NCI-H1092 (cell line): ENCODE results near the gene EXOC4.
"Not testable (repeated sequence)": the region's sequence is repeated elsewhere in the genome, so short reads cannot be mapped to it uniquely, and the experiment has no call there.

ENCODE experiments used
- DNase-seq: peaks from one replicate; lab custom pipeline; 2025; lab: John Stamatoyannopoulos, UW

The EXOC4 gene

GRCh38 chr7:133315332-133316040, 62.6 kb downstream of the EXOC4 start:
- no peak for DNase-seq

- DNase-seq: no peak
Observed at GRCh38 chr7:133319842-133320241, 67.0 kb downstream of the EXOC4 start.

GRCh38 chr7:133320891-133321290, 68.0 kb downstream of the EXOC4 start:
- no peak for DNase-seq

- DNase-seq: not testable (repeated sequence)
Observed at GRCh38 chr7:133321366-133321765, 68.5 kb downstream of the EXOC4 start.

GRCh38 chr7:133326745-133327144, 73.9 kb downstream of the EXOC4 start:
- not testable (repeated sequence) for DNase-seq

- DNase-seq: not testable (repeated sequence)
Observed at GRCh38 chr7:133328021-133328420, 75.1 kb downstream of the EXOC4 start.

GRCh38 chr7:133330085-133330484, 77.2 kb downstream of the EXOC4 start:
- DNase-seq: no peak

- DNase-seq: no peak
Observed at GRCh38 chr7:133331861-133332260, 79.0 kb downstream of the EXOC4 start.

GRCh38 chr7:133339772-133340171, 86.9 kb downstream of the EXOC4 start:
- no peak for DNase-seq

- DNase-seq: no peak
Observed at GRCh38 chr7:133344275-133344674, 91.4 kb downstream of the EXOC4 start.

GRCh38 chr7:133345690-133346421, 93.0 kb downstream of the EXOC4 start:
- no peak for DNase-seq

GRCh38 chr7:133348250-133348649, 95.4 kb downstream of the EXOC4 start:
- no peak for DNase-seq

GRCh38 chr7:133349101-133349500, 96.2 kb downstream of the EXOC4 start:
- DNase-seq: no peak

- DNase-seq: no peak
Observed at GRCh38 chr7:133352430-133352829, 99.6 kb downstream of the EXOC4 start.

- DNase-seq: no peak
Observed at GRCh38 chr7:133353775-133354174, 100.9 kb downstream of the EXOC4 start.

GRCh38 chr7:133354546-133355324, 101.9 kb downstream of the EXOC4 start:
- DNase-seq: no peak

- DNase-seq: no peak
Observed at GRCh38 chr7:133355325-133355708, 102.4 kb downstream of the EXOC4 start.

- no peak for DNase-seq
Observed at GRCh38 chr7:133355822-133356221, 102.9 kb downstream of the EXOC4 start.

- no peak for DNase-seq
Observed at GRCh38 chr7:133358708-133359107, 105.8 kb downstream of the EXOC4 start.

- DNase-seq: no peak
Observed at GRCh38 chr7:133359449-133359848, 106.6 kb downstream of the EXOC4 start.

GRCh38 chr7:133360201-133360600, 107.3 kb downstream of the EXOC4 start:
- no peak for DNase-seq

- DNase-seq: no peak
Observed at GRCh38 chr7:133361806-133362205, 108.9 kb downstream of the EXOC4 start.
